NCI-H2227 treated with DMSO at 0.1 percent for 48 hours (cell line): ENCODE data around the gene SKIL.

Source experiments
- DNase-seq: peaks from one replicate; lab custom pipeline; 2025; lab: John Stamatoyannopoulos, UW

Gene SKIL

DNA sequence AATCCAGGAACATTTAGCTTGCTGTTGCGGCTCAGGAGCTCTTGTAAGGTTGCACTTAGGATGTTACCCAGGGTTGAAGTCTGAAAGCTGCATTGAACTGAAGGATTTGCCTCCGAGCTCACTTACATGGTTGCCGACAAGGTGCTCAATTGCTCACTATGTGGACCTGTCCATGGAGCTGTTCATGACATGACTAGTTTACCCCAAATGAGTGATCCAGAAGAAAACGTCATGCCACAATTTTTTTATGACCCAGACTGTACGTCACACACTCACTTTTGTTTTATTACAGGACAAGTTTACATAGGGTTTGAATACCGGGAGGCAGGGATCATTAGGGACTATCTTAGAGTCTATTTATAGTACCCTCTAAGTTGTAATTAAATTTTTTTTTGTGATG lies 40.2 kb downstream of the SKIL start:
- DNase-seq = no peak

DNA sequence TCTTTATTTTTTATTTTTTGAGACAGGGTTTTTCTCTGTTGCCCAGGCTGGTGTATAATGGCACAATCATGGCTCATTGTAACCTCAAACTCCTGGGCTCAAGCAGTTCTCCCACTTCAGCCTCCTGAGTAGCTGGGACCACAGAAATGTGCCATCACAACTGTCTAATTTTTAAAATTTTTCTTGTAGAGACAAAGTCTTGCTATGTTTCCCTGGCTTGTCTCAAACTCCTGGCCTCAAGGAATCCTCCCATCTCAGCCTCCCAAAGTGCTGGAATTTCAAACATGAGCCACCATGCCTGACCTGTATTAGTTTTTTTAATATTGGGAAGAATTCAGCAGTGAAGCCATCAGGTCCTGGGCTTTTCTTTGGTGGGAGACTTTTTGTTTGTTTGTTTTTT lies 47.6 kb downstream of the SKIL start:
- DNase-seq = no peak

GRCh38 chr3:170410428-170411029 lies 53.0 kb downstream of the SKIL start:
- DNase-seq = peak; percentile 19

- no peak for DNase-seq
Observed at GRCh38 chr3:170413291-170413690, 55.8 kb downstream of the SKIL start.

GRCh38 chr3:170414202-170414663 lies 56.7 kb downstream of the SKIL start:
- DNase-seq = peak; percentile 60

GRCh38 chr3:170417090-170417489 lies 59.6 kb downstream of the SKIL start:
- no peak for DNase-seq

GRCh38 chr3:170418422-170419398 lies 61.2 kb downstream of the SKIL start, which contains the start of gene CLDN11:
Gene CLDN11 (plus strand): TSS chr3:170418868. CDS start chr3:170419067, 199 bp downstream.
- DNase-seq = peak; percentile 54

DNA sequence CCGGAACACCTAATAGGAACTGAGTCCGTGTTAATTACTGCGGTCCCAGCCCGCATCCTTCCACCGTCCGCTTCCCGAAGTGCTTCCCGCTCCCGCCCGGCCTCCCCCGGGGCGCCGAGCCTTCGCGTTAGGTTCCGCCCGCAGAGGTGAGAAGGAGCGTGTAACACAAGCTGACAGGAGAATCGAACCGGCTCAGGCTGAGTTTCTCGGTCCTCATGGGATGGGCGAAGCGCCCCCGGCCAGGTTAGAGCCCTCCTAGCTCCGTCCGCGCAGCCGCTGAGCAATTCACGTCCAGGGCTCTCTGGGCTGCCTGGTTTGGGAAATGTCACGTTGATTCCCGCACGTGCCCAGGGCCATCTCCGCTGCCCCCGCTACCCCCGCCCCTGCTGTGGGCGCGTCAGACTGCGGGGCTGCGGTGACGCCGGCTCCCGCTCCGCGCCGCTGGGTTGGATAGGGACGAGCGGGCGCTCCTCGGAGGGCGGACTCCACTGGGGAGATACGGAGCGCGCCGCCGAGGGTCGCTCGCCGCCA lies 62.1 kb downstream of the SKIL start:
- DNase-seq = no peak

GRCh38 chr3:170420307-170420821 lies 62.8 kb downstream of the SKIL start:
- DNase-seq = no peak

DNA sequence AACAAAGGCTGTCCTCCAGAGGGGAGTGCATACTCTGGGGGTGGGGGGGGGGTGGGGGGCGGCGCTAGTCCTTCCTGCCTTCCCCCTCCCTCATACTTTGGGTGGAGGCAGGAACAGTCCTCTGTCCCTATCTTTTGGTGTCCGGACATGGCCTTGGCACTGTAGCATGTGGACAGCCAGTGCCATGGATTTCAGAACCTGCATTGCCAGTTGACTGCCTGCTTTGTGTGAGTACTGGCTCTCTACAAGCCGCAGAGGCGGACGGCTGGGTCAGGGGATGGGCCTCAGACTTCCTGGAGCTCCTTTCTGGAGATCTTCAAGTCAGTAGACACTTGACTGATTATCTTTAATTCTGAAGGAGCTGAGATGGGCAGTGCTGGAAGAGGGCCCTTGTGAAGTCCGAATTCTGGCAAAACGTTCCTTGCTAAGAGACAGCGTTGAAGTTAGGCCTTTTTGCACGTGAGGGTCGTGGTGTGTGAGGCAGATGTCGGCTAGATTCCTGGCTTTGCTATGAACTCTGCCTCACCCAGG lies 63.7 kb downstream of the SKIL start:
- DNase-seq = no peak

DNA sequence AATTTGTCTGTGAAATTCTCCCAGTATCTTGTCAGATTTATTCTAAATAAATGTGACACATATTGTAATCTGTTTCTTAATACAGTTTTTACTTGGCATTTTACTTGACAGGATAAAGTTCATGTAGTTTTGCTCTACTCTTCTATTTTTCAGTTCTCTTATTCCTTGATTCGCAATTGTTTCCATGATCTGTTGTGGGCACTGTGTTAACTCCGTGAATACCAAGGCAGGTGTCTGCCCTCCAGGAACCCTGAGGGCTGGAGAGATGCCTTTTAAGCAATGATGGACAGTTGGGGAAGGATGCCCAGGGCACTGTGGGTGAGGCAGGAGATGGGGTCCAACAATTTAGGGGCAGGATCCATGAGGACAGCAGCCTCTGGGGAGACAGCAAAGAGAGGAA lies 64.2 kb downstream of the SKIL start:
- no peak for DNase-seq

GRCh38 chr3:170423001-170423615 lies 65.6 kb downstream of the SKIL start:
- DNase-seq = no peak

DNA sequence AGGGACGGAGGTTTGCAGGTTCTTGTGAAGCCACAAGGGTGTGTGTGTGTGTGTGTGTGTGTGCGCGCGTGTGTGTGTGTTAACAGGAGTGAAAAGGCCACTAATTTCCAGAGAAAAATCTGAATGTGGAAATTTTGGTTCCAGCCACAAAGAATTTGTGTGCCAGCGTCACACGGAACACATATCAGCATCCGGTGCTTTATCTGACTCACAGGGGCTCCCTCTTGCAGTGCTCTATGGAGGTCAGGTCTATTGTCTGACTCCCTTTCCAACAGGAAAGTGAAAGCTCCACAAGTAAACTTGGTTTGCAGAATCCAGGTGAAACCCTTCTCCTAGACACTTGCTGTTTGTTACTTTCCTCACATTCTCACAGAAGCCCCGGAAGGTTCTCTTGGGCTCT lies 67.4 kb downstream of the SKIL start:
- no peak for DNase-seq

GRCh38 chr3:170425491-170426239 lies 68.2 kb downstream of the SKIL start:
- DNase-seq = peak; percentile 15

GRCh38 chr3:170426240-170426797 lies 68.8 kb downstream of the SKIL start:
- no peak for DNase-seq

- no peak for DNase-seq
Observed at GRCh38 chr3:170428095-170428494, 70.6 kb downstream of the SKIL start.

DNA sequence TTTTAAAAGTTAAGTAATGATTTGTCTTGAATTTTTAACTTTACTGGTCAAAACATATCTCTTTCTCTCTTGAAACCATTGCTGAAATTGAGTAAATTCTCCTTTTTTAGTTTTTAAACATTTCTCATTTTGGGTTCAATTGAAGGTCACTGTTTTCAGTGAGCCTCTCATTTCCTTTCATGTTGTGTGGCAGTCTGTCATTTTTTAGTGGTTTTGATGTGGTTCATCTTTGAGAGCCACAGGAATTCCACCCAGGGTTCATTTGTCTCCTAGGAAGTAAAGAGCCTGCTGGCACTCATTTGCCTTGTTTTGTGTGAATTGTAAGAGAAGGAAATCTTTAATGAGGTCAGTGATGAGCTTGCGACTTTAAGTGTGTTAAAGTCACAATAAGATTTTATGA lies 71.5 kb downstream of the SKIL start:
- DNase-seq = no peak

GRCh38 chr3:170431054-170431453 lies 73.5 kb downstream of the SKIL start:
- no peak for DNase-seq

GRCh38 chr3:170432416-170432815 lies 74.9 kb downstream of the SKIL start:
- DNase-seq = no peak

DNA sequence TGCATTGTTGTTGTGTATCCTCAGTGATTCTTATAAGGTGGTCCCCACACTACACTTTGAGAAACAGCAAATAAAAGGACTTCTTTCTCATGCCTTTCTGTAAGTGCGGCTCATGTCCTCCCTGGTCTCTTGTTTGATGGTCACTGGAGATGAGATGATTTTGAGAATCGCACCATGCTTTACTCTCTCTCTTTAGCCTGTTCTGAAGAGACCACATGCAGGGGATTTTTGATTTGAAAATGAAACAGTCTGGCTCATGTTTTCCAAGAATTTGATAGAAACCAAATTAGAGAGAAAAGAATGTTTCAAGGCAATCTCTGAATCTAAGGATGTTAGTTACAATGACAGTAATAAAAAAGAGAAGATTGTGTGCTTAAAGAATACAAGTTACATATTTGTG lies 79.2 kb downstream of the SKIL start:
- DNase-seq = no peak

DNA sequence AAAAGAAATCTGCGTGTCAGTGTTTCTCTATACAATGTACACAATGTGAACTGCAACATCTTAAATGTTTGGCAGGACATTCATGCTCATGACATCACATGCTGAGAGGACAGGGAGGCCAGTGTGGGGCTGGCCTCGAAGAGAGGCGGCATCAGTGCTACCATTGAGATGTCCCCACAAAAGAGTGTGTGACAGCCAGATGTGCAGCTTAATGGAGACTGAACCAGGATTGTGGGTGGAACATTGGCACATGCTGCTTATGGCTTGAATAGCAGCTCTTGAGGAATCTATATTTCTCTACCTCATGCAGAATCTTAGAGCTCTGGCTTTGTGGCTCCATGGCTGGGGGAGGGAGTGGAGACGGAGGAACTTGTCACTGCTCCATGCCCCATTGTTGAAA lies 79.7 kb downstream of the SKIL start:
- DNase-seq = no peak
